Heart right ventricle (tissue), 16 donors: ENCODE results near the gene ARMC12. TPM values are rescaled to one million over a fixed set of nuclear protein-coding genes. Genes with fewer than 3 reads are reported as not detected.

Source experiments
- ATAC-seq, 8 donors: fragments of 200-7000 bp; cut with Tn5 transposase; one replicate each; pipeline ENCODE4 v1.9.1; 2020; ENCODE audit warnings: mild to moderate bottlenecking in 8 of 8, moderate library complexity in 8 of 8, moderate number of reproducible peaks in 1 of 8
- DNase-seq, 2 donors: peaks; one replicate each; pipeline ENCODE4 v3.0.0-alpha.2; 2020
- H3K27ac ChIP-seq, 10 donors: fragments of 200-600 bp; sonication (generic) in 2 of 10; one replicate each; pipeline versions ENCODE4 v1.5.0 to v1.8.0; 2020 to 2022; ENCODE audit warnings: mild to moderate bottlenecking in 3 of 10
- H3K27me3 ChIP-seq, 7 donors: fragments of 200-600 bp; one replicate each; pipeline ENCODE4 v1.8.0; 2021 to 2022; ENCODE audit warnings: mild to moderate bottlenecking in 2 of 7
- H3K36me3 ChIP-seq, 9 donors: fragments of 200-600 bp; sonication (generic) in 1 of 9; one replicate each; pipeline versions ENCODE4 v1.5.0 to v1.8.0; 2020 to 2022; ENCODE audit warnings: mild to moderate bottlenecking in 2 of 9
- H3K4me1 ChIP-seq, 9 donors: fragments of 200-600 bp; sonication (generic) in 1 of 9; one replicate each; pipeline versions ENCODE4 v1.5.0 to v1.8.0; 2020 to 2022; ENCODE audit warnings: mild to moderate bottlenecking in 4 of 9
- H3K4me3 ChIP-seq, 10 donors: fragments of 200-600 bp; sonication (generic) in 2 of 10; one replicate each; pipeline versions ENCODE4 v1.5.0 to v1.8.0; 2020 to 2022; ENCODE audit warnings: mild to moderate bottlenecking in 7 of 10, moderate library complexity in 2 of 10
- H3K9me3 ChIP-seq, 11 donors: fragments of 200-600 bp in 10 of 11; sonication (generic) in 2 of 11; one replicate each; pipeline versions ENCODE4 v1.5.0 to v1.8.0; 2013 to 2022; ENCODE audit warnings: mild to moderate bottlenecking in 2 of 11, control low read depth in 1 of 11, moderate library complexity in 1 of 11
- WGBS, 2 donors: extraction: QIAGEN DNeasy Blood & Tissue Kit; methylation state at CpG; one replicate each; pipeline ENCODE4 v1.1.7; 2013; ENCODE audit warnings: inconsistent platforms in 1 of 2; 5-methylcytosine and 5-hydroxymethylcytosine counted together
- intact Hi-C, 10 donors: fragments of 100-400 bp; cut with DNase I; formaldehyde crosslinking; loops; one replicate each; pipeline versions ENCODE4 v1.11.1 to v1.14.2; 2022
- polyA plus RNA-seq, 2 donors: library from polyadenylated mRNA; stranded (reverse); fragments of 200-250 nt; gene quantifications; one replicate each; pipeline ENCODE4 v1.2.3, GENCODE V29; 2013
- total RNA-seq, 10 donors: library from RNA; stranded (reverse); fragmentation: NEBNext Ultra II Directional in 3 of 10; extraction: Animal tissue kit (Norgen Biotek cat#: 25700) in 3 of 10; gene quantifications; one replicate each; pipeline versions ENCODE4 v1.2.1 to v1.2.4, GENCODE V29; 2021 to 2023
- TF ChIP-seq, protein P1 (sequence below), 9 donors: fragments of 200-600 bp; sonication (generic) in 2 of 9; IDR thresholded peaks; one replicate each; pipeline versions ENCODE4 v1.5.0 to v1.8.0; 2021 to 2022; ENCODE audit warnings: antibody characterized with exemption in 9 of 9, mild to moderate bottlenecking in 5 of 9, moderate library complexity in 1 of 9
- donor health status: Arrhythmogenic right ventricular cardiomyopathy.
- donor health status: ischemic (EF 13 %, LVEDD 7.1; RV severe dilation, severe dysfunction).
- donor health status: healthy with polysubstance abuse.
- donor health status: DM: no; HTN: yes; CAD: no.
- donor health status: DM: no; HTN: no; CAD: no.
- donor health status: ischemic (EF 25% LVEDD 6.9; RV normal size, moderate dysfunction).
- donor health status: ischemic (EF 25% LVEDD 5.7; RV mildly dilated, moderate dysfunction).
- donor health status: healthy.
- donor health status: DM: yes; HTN: yes; CAD: no.
- donor health status: Ischemic cardiomyopathy.
- donor health status: ischemic (EF 35%, LVEDD 5.7; RV mildly dilated, moderate dysfunction).
- donor health status: nonischemic (EF 11% LVEDD 7.7; RV severe dilation, severe dysfunction).
- donor health status: DM: yes; HTN: yes; CAD: no.
- donor health status: PGD.
- donor health status: ischemic (EF 29% LVEDD 5.4; RV normal size, mild dysfunction).
- donor health status: nonischemic (EF 23%, LVEDD 6.1; RV moderate dilation, normal function).

ARMC12 gene
- total and polyA plus RNA-seq, 12 donors: 0.16 to 0.95 (median 0.24) TPM; not detected in 6

- Histone ChIP-seq H3K4me3 (no peak overlapping the region), H3K36me3 (no peaks in the 10 kb centered on the region), H3K9me3 (no peaks in the 10 kb centered on the region), H3K27ac (no peak overlapping the region), H3K4me1 (peaks cover 18 to 45% (median 29%) of the 10 kb centered on the region in 9 donors), H3K27me3 (no peaks in the 10 kb centered on the region)
- ATAC-seq: no peak
- WGBS, 2 donors: 77 to 78% methylated on average over 2 of the region's 2 CpGs
- no peak for DNase-seq
- intact Hi-C loops: loop anchor here in 1 of 10 donors (5.0 kb wide), 1 partner anchor 719 kb away; no protein-coding TSS in a partner anchor
- TF ChIP-seq, protein P1, sequence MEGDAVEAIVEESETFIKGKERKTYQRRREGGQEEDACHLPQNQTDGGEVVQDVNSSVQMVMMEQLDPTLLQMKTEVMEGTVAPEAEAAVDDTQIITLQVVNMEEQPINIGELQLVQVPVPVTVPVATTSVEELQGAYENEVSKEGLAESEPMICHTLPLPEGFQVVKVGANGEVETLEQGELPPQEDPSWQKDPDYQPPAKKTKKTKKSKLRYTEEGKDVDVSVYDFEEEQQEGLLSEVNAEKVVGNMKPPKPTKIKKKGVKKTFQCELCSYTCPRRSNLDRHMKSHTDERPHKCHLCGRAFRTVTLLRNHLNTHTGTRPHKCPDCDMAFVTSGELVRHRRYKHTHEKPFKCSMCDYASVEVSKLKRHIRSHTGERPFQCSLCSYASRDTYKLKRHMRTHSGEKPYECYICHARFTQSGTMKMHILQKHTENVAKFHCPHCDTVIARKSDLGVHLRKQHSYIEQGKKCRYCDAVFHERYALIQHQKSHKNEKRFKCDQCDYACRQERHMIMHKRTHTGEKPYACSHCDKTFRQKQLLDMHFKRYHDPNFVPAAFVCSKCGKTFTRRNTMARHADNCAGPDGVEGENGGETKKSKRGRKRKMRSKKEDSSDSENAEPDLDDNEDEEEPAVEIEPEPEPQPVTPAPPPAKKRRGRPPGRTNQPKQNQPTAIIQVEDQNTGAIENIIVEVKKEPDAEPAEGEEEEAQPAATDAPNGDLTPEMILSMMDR (IDR thresholded peaks at IDR 0.05): no peak
These were observed 20.0 kb upstream of the ARMC12 start for GRCh38 chr6:35716798-35717197.

DNA sequence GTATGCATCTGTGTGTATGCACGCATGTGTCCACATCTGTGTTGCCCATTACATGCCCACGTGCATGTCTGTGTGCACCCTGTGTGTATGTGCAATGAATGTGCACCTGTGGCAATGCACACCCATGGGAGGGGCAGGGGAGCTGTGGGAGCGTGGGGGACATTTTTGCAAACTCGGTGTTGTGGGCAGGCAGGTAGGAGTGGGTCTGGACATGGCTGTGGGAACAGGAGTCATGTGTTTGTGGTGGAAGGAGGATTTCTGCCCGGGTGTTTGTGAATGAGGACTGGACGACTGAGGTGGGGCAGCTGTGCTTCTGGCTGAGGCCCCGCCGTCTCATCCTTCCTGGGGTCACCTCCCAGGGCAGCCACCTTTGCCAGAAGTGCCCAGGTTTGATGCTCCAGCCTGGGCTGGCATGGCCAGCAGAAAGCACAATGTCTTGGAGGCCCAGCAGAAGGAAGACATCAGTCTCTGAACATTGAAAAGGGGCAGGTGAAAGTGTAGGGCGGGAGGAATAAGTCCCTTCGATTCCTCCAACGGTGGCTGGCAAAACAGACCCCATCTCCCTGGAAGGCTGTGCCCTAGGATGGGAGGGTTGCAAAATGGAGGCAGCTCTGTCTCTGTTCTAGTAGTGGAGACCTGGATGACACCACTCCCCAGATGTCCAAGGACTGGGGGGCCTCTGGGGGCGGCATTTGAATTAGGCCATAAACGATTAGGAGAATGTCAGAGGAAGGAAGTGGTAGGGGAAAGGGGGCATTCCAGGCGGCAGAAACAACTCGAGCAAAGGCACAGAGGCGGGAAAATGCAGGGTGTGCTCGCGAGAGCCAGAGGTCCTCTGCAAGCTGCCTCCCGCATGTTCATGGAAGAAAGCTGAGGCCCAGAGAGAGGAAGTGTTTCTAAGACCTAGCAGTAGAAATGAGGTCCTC lies 19.1 kb upstream of the ARMC12 start:
- Histone ChIP-seq H3K9me3 (no peaks in the 10 kb centered on the region), H3K27me3 (no peaks in the 10 kb centered on the region), H3K4me3 (no peak overlapping the region), H3K4me1 (peaks cover 21 to 54% (median 38%) of the 10 kb centered on the region in 9 donors), H3K36me3 (no peaks in the 10 kb centered on the region), H3K27ac (peak overlapping the region in 3 of 10 donors; percentile 87 to 92 (median 90))
- TF ChIP-seq, protein P1 (IDR thresholded peaks at IDR 0.05): no peak
- ATAC-seq (no peak), DNase-seq (no peak)
- intact Hi-C loops: loop anchor here in 2 of 10 donors (1.0 to 5.0 kb wide), 2 partner anchors 25 to 720 kb away; no protein-coding TSS in a partner anchor
- 82 to 84% methylated on average over 19 of the region's 19 CpGs for WGBS, 2 donors

DNA sequence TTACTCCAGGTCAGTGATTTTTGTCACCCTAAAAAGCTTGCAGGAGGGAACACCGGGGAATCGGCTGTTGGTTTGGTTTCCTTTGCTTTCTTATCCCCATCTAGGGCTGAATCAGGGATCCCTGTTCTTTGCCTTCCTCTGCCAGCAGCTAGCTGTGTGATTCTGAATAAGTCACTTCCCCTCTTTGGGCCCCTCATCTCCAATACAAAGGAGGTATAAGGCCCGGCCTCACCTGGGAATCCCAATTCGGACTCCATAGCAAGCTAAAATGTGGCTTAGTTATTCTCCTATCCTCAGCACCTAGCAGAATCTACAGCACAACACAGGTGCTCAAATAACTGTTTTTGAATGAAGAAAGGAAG lies 18.5 kb upstream of the ARMC12 start:
- Histone ChIP-seq H3K4me3 (no peak overlapping the region), H3K36me3 (no peaks in the 10 kb centered on the region), H3K27ac (peak overlapping the region in 8 of 10 donors; percentile 73 to 93 (median 88)), H3K9me3 (no peaks in the 10 kb centered on the region), H3K27me3 (no peaks in the 10 kb centered on the region), H3K4me1 (peaks cover 21 to 59% (median 40%) of the 10 kb centered on the region in 9 donors)
- TF ChIP-seq, protein P1 (IDR thresholded peaks at IDR 0.05): no peak
- no peak for ATAC-seq
- intact Hi-C loops: loop anchor here in 2 of 10 donors (1.0 to 5.0 kb wide), 2 partner anchors 26 to 721 kb away; no protein-coding TSS in a partner anchor
- DNase-seq: no peak
- 85 to 90% methylated on average over 4 of the region's 4 CpGs for WGBS, 2 donors

DNA sequence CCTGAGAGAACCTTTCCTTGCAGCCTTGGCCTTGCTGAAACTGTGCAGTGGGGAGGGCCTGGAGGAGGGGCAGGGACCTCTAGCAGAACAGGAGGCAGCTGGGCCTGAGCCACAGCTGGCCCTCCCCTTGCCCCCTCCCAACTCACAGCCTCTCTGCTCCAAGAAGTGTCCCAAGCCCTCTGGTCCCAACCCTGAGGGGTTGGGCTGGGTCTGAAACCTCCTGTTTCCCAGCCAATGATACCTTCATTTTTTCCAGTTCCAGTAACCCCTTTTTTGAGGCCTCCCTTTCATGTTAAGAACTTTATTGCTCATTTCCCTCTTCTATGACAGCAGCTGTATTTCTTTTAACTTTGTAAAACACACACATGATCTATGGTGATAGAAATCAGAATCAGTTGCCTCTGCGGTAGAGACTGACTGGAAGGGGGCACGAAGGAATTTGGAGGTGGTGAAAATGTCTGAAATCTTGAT lies 17.9 kb upstream of the ARMC12 start:
- Histone ChIP-seq H3K27me3 (no peaks in the 10 kb centered on the region), H3K4me3 (no peak overlapping the region), H3K9me3 (no peaks in the 10 kb centered on the region), H3K27ac (peak overlapping the region; percentile 65 to 93 (median 88)), H3K4me1 (peaks cover 21 to 65% (median 40%) of the 10 kb centered on the region in 9 donors), H3K36me3 (no peaks in the 10 kb centered on the region)
- 73 to 81% methylated on average over 2 of the region's 2 CpGs for WGBS, 2 donors
- TF ChIP-seq, protein P1 (IDR thresholded peaks at IDR 0.05): no peak
- ATAC-seq (peak in 1 of 8 donors; percentile 6), DNase-seq (peak in 1 of 2 donors; percentile 18)
- intact Hi-C loops: loop anchor here in 2 of 10 donors (1.0 to 5.0 kb wide), 2 partner anchors 27 to 722 kb away; no protein-coding TSS in a partner anchor
